ENCODE measurements around the gene APBA2.

- no peak for TF ChIP-seq GATA2 (IDR thresholded peaks at IDR 0.05; ENCODE audit: low read depth, low read length)
- no peak for TF ChIP-seq GATA3 (IDR thresholded peaks at IDR 0.05; ENCODE audit: low read depth, low read length)
Observed at GRCh38 chr15:29097168-29097567, 211.4 kb downstream of the APBA2 start.

Data from SH-SY5Y (cell line).